Caki2 (cell line): ENCODE measurements around the gene SLC12A7. TPM values are rescaled to one million over a fixed set of nuclear protein-coding genes. Genes with fewer than 3 reads are reported as not detected.

Source experiments
- DNase-seq: peaks from one replicate; pipeline ENCODE4 v3.0.0-alpha.2; 2015; ENCODE audit warnings: low read depth
- in situ Hi-C: cut with HindIII; loops from 2 replicates; pipeline ENCODE4 v1.10.0; 2016; ENCODE audit warnings: low sequenced_read_pairs, low pct_unique_long_range_greater_than_20kb, mixed read lengths
- total RNA-seq: library from RNA; depleted of rRNA; stranded (reverse); fragments of >200 nt; shearing (Covaris generic); gene quantifications from 2 replicates; pipeline ENCODE4 v1.2.3, GENCODE V29; 2014; ENCODE audit warnings: low replicate concordance

The SLC12A7 gene
- total RNA-seq, 1 experiment from 2014 or later = 45.8 TPM

- no peak for DNase-seq
- in situ Hi-C loops = no loop called here
These were observed 59.8 kb downstream of the SLC12A7 start for GRCh38 chr5:1052076-1052475.

- in situ Hi-C loops = no loop called here
These were observed 60.5 kb downstream of the SLC12A7 start for GRCh38 chr5:1051366-1051720.

GRCh38 chr5:1050423-1051365 lies 61.2 kb downstream of the SLC12A7 start:
- in situ Hi-C loops = no loop called here
- no peak for DNase-seq

More at GRCh38 chr5:1051366-1051720, 60.5 kb downstream of the SLC12A7 start:
- DNase-seq = no peak

GRCh38 chr5:1048861-1049838 lies 62.7 kb downstream of the SLC12A7 start:
- in situ Hi-C loops = no loop called here
- DNase-seq = no peak

GRCh38 chr5:1048162-1048721 lies 63.6 kb downstream of the SLC12A7 start:
- in situ Hi-C loops = no loop called here
- DNase-seq = no peak

GRCh38 chr5:1047332-1047965 lies 64.4 kb downstream of the SLC12A7 start:
- DNase-seq = no peak
- in situ Hi-C loops = no loop called here

GRCh38 chr5:1045960-1046560 lies 65.8 kb downstream of the SLC12A7 start:
- in situ Hi-C loops = no loop called here
- no peak for DNase-seq

GRCh38 chr5:1044117-1044516 lies 67.7 kb downstream of the SLC12A7 start:
- no peak for DNase-seq
- in situ Hi-C loops = no loop called here

- no peak for DNase-seq
- in situ Hi-C loops = no loop called here
These were observed 68.5 kb downstream of the SLC12A7 start for GRCh38 chr5:1043327-1043726.

- in situ Hi-C loops = no loop called here
- DNase-seq = no peak
These were observed 69.2 kb downstream of the SLC12A7 start for GRCh38 chr5:1042626-1043025.

GRCh38 chr5:1041225-1042143 lies 70.4 kb downstream of the SLC12A7 start:
- in situ Hi-C loops = no loop called here

GRCh38 chr5:1040571-1040970 lies 71.3 kb downstream of the SLC12A7 start:
- in situ Hi-C loops = no loop called here
- DNase-seq = no peak

More at GRCh38 chr5:1041225-1042143, 70.4 kb downstream of the SLC12A7 start:
- peak; percentile 43 for DNase-seq

GRCh38 chr5:1039706-1040260 lies 72.1 kb downstream of the SLC12A7 start:
- DNase-seq = no peak
- in situ Hi-C loops = no loop called here

GRCh38 chr5:1039210-1039548 lies 72.7 kb downstream of the SLC12A7 start:
- in situ Hi-C loops = no loop called here
- no peak for DNase-seq

GRCh38 chr5:1038417-1039209 lies 73.2 kb downstream of the SLC12A7 start:
- in situ Hi-C loops = no loop called here
- no peak for DNase-seq
